Prostate gland (tissue), 2 donors: ENCODE data around the gene GNAQ. TPM values are rescaled to one million over a fixed set of nuclear protein-coding genes. Genes with fewer than 3 reads are reported as not detected.

Experiments used
- DNase-seq: peaks from one replicate; pipeline ENCODE4 v3.0.0-alpha.2; 2019; ENCODE audit warnings: low spot score
- H3K27ac ChIP-seq, 2 donors: fragments of 200-600 bp; sonication (generic); 2 replicates each; pipeline ENCODE4 v1.5.1; 2017 to 2019
- H3K27me3 ChIP-seq: fragments of 200-600 bp; sonication (generic); replicated peaks from 2 replicates; pipeline ENCODE4 v1.5.1; 2019; ENCODE audit not compliant: insufficient read depth
- H3K36me3 ChIP-seq, 2 donors: fragments of 200-600 bp; sonication (generic); 1 replicate in 1 of 2; 2 replicates in 1 of 2; pipeline versions ENCODE4 v1.5.1 to v1.8.1; 2017 to 2019
- H3K4me1 ChIP-seq: fragments of 200-600 bp; sonication (generic); replicated peaks from 2 replicates; pipeline ENCODE4 v1.5.1; 2019
- H3K4me3 ChIP-seq, 2 donors: fragments of 200-600 bp; sonication (generic); 2 replicates each; pipeline ENCODE4 v1.5.1; 2017 to 2019
- H3K9me3 ChIP-seq: fragments of 200-600 bp; sonication (generic); 2 replicates; pipeline ENCODE4 v1.5.1; 2017
- CTCF ChIP-seq, 4 experiments: fragments of 200-600 bp in 2 of 4; fragments of 450-650 bp in 2 of 4; sonication (generic) in 2 of 4; IDR thresholded peaks; 1 replicate in 3 of 4; 2 replicates in 1 of 4; pipeline ENCODE4 v1.5.1; 2016 to 2019; ENCODE audit warnings: antibody characterized with exemption in 4 of 4, mild to moderate bottlenecking in 2 of 4, moderate library complexity in 2 of 4
- POLR2A ChIP-seq: fragments of 450-650 bp; IDR thresholded peaks from one replicate; pipeline ENCODE4 v1.6.1; 2016; ENCODE audit warnings: antibody characterized with exemption, mild to moderate bottlenecking
- POLR2AphosphoS5 ChIP-seq: sonication (generic); formaldehyde crosslinking; IDR thresholded peaks from one replicate; pipeline ENCODE4 v1.6.1; 2017; ENCODE audit warnings: antibody characterized with exemption
- WGBS: methylation state at CpG from one replicate; pipeline ENCODE4 v1.1.5; 2018; 5-methylcytosine and 5-hydroxymethylcytosine counted together
- intact Hi-C: fragments of 100-400 bp; cut with DNase I; formaldehyde crosslinking; loops from one replicate; pipeline ENCODE4 v1.14.2; 2022
- total RNA-seq, 2 donors: library from RNA; depleted of rRNA; stranded (reverse); fragments of >200 nt; gene quantifications; one replicate each; pipeline ENCODE4 v1.1.0, GENCODE V29; 2016

Gene GNAQ
- total RNA-seq, 2 donors from 2014 or later = 35.0 to 43.7 TPM

- TF ChIP-seq POLR2AphosphoS5 = no peak
- no peak for TF ChIP-seq POLR2A
- no peak for TF ChIP-seq CTCF (IDR thresholded peaks at IDR 0.05)
- Histone ChIP-seq H3K36me3 (no peaks in the 10 kb centered on the region), H3K9me3 (no peaks in the 10 kb centered on the region), H3K4me1 (no peaks in the 10 kb centered on the region), H3K27ac (no peak overlapping the region), H3K4me3 (no peak overlapping the region), H3K27me3 (no peaks in the 10 kb centered on the region)
- intact Hi-C loops = no loop called here
- WGBS = 78% methylated on average over 3 of the region's 3 CpGs
- DNase-seq = no peak
Observed at GRCh38 chr9:77872863-77873262, 158.7 kb downstream of the GNAQ start.

- Histone ChIP-seq H3K27ac (no peak overlapping the region), H3K9me3 (no peaks in the 10 kb centered on the region), H3K4me3 (no peak overlapping the region), H3K27me3 (no peaks in the 10 kb centered on the region), H3K4me1 (no peaks in the 10 kb centered on the region), H3K36me3 (no peaks in the 10 kb centered on the region)
- no peak for TF ChIP-seq POLR2AphosphoS5
- TF ChIP-seq POLR2A = no peak
- TF ChIP-seq CTCF (IDR thresholded peaks at IDR 0.05) = no peak
- intact Hi-C loops = no loop called here
- no peak for DNase-seq
Observed at GRCh38 chr9:77872177-77872576, 159.4 kb downstream of the GNAQ start.

GRCh38 chr9:77871483-77871882 is 160.1 kb downstream of the GNAQ start:
- Histone ChIP-seq H3K9me3 (no peaks in the 10 kb centered on the region), H3K27me3 (no peaks in the 10 kb centered on the region), H3K36me3 (no peaks in the 10 kb centered on the region), H3K4me3 (no peak overlapping the region), H3K4me1 (no peaks in the 10 kb centered on the region), H3K27ac (no peak overlapping the region)
- DNase-seq = no peak
- no peak for TF ChIP-seq POLR2AphosphoS5
- TF ChIP-seq CTCF (IDR thresholded peaks at IDR 0.05) = no peak
- TF ChIP-seq POLR2A = no peak
- intact Hi-C loops = no loop called here
- 100% methylated on average over 1 of the region's 1 CpG for WGBS

- intact Hi-C loops = no loop called here
- no peaks in the 10 kb centered on the region for H3K27me3 ChIP-seq
- WGBS = 97% methylated on average over 1 of the region's 1 CpG
Observed at GRCh38 chr9:77866878-77867277, 164.7 kb downstream of the GNAQ start.

More at GRCh38 chr9:77866878-77867277, 164.7 kb downstream of the GNAQ start:
- H3K9me3 ChIP-seq = no peaks in the 10 kb centered on the region
- H3K4me1 ChIP-seq = no peaks in the 10 kb centered on the region
- no peak overlapping the region for H3K27ac ChIP-seq
- H3K36me3 ChIP-seq = no peaks in the 10 kb centered on the region
- H3K4me3 ChIP-seq = no peak overlapping the region
- DNase-seq = no peak
- no peak for TF ChIP-seq CTCF (IDR thresholded peaks at IDR 0.05)
- no peak for TF ChIP-seq POLR2A
- no peak for TF ChIP-seq POLR2AphosphoS5
